Measurements from ENCODE around the gene ZNF408.

ZNF408 gene

GRCh38 chr11:46725338-46726205, 24.7 kb downstream of the ZNF408 start:
- no peak for DNase-seq (ENCODE audit: low read depth in 4 of 4, low spot score in 1 of 4)

GRCh38 chr11:46726206-46726862, 25.5 kb downstream of the ZNF408 start:
- no peak for DNase-seq (ENCODE audit: low read depth in 4 of 4, low spot score in 1 of 4)

DNA sequence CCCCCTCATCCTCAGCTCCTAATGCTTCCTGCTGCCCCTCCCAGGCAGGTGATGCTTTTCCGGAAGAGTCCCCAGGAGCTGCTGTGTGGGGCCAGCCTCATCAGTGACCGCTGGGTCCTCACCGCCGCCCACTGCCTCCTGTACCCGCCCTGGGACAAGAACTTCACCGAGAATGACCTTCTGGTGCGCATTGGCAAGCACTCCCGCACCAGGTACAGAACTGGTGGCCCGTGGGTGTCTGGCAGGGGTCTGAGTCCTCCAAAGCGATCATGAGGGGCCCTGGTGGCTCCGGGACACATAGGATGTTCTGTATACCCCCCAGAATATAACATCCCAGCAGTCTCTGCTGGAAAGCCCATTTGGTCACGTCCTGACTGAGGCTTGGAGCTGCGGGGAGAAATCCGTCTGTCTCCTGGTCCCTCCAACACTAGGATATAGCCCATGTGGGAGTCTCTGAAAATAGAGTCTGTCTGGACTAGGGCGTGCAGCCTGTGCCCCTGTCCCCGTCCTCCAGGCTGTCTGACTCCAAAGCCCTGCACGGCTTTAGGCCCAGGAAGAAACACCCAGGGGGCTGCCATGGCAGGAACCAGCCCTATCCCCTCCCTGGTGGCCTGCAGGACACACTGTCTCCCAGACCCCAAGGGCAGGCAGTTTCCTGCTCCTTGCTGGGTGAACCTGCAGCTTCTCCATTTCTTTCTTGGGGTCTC, 27.3 kb downstream of the ZNF408 start:
- no peak for DNase-seq (ENCODE audit: low read depth in 4 of 4, low spot score in 1 of 4)

GRCh38 chr11:46728659-46729040, 27.8 kb downstream of the ZNF408 start:
- DNase-seq (ENCODE audit: low read depth in 4 of 4, low spot score in 1 of 4) = no peak

DNA sequence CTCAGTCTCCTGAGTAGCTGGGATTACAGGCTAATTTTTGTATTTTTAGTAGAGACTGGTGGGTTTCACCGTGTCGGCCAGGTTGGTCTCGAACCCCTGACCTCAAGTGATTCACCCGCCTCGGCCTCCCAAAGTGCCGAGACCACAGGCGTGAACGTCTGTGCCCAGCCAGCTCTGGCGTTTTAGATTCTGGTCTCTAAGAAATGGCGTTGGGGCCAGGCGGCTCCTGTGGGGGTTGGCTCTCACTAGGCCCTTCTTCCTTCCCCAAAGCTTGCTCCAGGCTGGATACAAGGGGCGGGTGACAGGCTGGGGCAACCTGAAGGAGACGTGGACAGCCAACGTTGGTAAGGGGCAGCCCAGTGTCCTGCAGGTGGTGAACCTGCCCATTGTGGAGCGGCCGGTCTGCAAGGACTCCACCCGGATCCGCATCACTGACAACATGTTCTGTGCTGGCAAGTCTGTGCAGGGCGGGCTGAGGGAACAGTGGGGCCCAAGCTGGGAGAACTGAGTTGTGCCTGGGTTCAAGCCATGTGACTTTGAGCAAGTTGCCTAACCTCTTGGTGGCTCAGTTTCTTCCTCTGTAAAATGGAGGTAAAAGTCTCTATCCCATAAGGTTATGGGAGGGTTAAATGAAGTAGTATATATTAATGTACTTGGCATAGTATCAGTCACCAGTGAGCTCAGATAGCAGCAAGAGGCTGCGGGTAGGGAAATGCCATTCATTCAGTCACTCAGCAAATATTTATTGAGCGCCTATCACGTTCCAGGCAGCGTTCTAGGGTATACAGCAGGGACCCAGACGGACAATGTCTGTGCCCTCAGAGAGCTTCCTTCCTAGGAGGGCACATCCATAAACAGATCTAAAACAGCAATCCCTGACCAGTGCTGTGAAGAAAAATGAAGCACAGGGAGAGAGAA, 28.5 kb downstream of the ZNF408 start:
- DNase-seq (ENCODE audit: low read depth in 4 of 4, low spot score in 1 of 4) = no peak

DNA sequence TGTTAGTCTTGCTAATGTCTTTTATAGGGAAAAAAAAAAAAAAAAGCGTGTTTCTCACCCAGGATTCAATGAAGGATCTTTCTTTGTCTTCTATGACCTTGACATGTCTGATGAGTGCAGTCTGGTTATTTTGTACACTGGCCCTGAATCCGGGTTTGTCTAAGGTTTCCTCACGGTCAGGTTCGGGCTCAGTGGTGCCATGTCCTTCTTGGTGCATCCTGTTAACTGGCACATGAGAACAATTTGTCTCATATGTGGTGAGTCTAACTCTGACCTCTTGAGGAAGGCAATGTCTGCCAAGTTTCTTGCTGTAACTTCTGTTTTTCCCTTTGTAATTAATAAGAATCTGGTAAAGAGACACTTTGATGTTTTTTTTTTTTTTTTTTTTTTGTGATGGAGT, 30.7 kb downstream of the ZNF408 start:
- DNase-seq (ENCODE audit: low read depth in 4 of 4, low spot score in 1 of 4) = no peak

- no peak for DNase-seq (ENCODE audit: low read depth in 4 of 4, low spot score in 1 of 4)
Measured at GRCh38 chr11:46733234-46733633, 32.4 kb downstream of the ZNF408 start.

DNA sequence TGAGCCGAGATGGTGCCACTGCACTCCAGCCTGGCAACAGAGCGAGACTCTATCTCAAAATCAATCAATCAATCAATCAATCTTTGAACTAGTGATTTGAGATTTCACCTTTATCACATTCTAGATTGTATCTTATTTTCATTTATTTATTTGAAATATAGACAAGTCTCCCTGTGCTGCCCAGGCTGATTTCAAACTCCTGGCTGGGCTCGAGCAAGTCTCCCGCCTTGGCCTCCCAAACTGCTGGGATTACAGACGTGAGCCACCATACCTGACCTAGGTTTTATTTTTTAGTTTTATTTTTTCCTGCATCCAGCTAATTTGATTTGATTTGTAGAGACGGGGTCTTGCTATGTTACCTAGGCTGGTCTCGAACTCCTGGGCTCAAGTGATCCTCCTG, 35.3 kb downstream of the ZNF408 start:
- no peak for DNase-seq (ENCODE audit: low read depth in 4 of 4, low spot score in 1 of 4)

- DNase-seq (ENCODE audit: low read depth in 4 of 4, low spot score in 1 of 4) = no peak
Measured at GRCh38 chr11:46736615-46737014, 35.8 kb downstream of the ZNF408 start.

- DNase-seq (ENCODE audit: low read depth in 4 of 4, low spot score in 1 of 4) = no peak
Measured at GRCh38 chr11:46737699-46738098, 36.9 kb downstream of the ZNF408 start.

DNA sequence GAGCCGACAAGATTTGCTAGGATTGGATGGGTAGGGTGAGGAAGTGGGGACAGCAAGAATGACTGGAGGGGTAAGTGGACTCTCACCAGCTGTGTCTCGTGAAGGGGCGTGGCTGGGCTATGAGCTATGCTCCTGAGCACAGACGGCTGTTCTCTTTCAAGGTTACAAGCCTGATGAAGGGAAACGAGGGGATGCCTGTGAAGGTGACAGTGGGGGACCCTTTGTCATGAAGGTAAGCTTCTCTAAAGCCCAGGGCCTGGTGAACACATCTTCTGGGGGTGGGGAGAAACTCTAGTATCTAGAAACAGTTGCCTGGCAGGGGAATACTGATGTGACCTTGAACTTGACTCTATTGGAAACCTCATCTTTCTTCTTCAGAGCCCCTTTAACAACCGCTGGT, 38.1 kb downstream of the ZNF408 start:
- no peak for DNase-seq (ENCODE audit: low read depth in 4 of 4, low spot score in 1 of 4)

GRCh38 chr11:46741600-46742484, 41.0 kb downstream of the ZNF408 start:
- no peak for DNase-seq (ENCODE audit: low read depth in 4 of 4, low spot score in 1 of 4)

- no peak for DNase-seq (ENCODE audit: low read depth in 4 of 4, low spot score in 1 of 4)
Measured at GRCh38 chr11:46743043-46743442, 42.2 kb downstream of the ZNF408 start.

DNA sequence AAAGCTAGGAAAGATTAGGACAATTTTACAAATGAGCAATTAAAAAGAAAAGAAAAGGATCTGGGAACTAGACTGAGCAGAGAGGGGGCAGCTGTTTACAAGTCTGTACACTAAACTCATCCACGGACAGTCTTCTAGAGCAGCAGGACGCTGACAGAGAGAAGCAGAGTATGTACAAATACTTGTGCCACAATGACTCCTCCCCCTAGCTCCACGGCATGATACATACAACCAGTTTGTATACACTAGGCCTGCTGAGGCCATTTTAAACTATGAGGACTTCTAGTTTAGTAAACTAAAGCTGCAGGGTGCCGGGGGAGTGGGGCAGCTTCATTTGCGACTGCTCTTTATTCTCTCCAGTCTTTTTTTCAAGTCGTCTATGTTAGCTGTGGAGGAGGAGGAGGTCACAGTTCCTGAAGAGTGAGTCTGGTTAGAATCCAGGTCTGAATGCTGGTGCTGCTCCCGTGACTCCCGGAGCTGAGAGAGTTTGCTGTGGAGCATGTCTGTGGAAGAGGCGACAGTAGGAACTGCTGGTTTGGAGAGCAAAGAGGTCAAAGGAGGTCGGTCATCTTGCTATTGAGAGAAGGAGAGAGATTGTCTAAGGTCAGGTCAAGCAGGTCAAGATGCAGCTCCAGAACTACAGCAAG, 43.0 kb downstream of the ZNF408 start:
- DNase-seq (ENCODE audit: low read depth in 4 of 4, low spot score in 1 of 4) = no peak

DNA sequence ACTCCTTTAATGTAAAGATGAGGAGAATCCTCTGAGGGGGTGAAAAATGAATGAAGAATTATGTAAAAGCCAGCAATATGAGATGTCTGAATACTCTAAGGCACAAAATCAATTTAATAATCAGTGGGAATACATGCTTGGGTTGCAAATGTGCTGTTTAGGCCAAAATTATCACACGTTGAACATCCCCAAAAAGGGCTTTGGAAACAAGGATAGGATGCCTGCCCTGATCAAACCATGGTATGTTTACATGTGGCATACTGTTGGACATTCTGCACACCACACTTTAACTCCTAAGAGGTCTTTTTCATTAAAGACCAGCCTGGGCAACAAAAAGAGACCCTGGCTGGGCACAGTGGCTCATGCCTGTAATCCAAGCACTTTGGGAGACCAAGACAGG, 44.5 kb downstream of the ZNF408 start:
- DNase-seq (ENCODE audit: low read depth in 4 of 4, low spot score in 1 of 4) = no peak

DNA sequence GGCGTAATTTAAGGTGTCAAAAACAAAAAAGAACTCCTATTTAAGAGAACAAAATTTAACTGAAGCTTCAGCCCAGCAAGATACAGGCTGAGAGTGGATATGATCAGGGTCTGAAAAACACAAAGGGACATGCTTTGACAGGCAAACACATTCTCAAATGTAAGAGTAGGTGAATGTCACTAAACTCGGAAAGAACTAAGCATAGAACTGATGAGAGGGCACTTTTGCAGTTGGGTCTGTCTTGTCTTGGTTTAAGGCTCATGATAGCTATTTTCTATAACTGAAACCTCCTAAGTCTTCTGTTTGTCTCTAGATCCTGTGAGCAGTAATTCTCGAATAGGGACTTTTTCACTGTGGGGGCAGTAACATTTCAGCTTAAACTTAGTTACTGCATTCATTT, 45.2 kb downstream of the ZNF408 start:
- DNase-seq (ENCODE audit: low read depth in 4 of 4, low spot score in 1 of 4) = no peak

- no peak for DNase-seq (ENCODE audit: low read depth in 4 of 4, low spot score in 1 of 4)
Measured at GRCh38 chr11:46747150-46747549, 46.3 kb downstream of the ZNF408 start.
